Left ventricle myocardium superior (tissue), 1 donor: Measurements from ENCODE around the gene ABCC6. TPM values are rescaled to one million over a fixed set of nuclear protein-coding genes. Genes with fewer than 3 reads are reported as not detected.
"Not testable (repeated sequence)": the region's sequence is repeated elsewhere in the genome, so short reads cannot be mapped to it uniquely, and the experiment has no call there.

Experiments
- ATAC-seq: fragments of 200-7000 bp; cut with Tn5 transposase; one replicate; pipeline ENCODE4 v1.9.1; 2020; ENCODE audit warnings: mild to moderate bottlenecking, moderate library complexity
- DNase-seq: peaks from one replicate; pipeline ENCODE4 v3.0.0-alpha.2; 2020
- intact Hi-C: fragments of 100-400 bp; cut with micrococcal nuclease; formaldehyde crosslinking; loops from one replicate; pipeline ENCODE4 v1.11.0; 2022
- long read RNA-seq: library from polyadenylated mRNA; unstranded; transcript quantifications from one replicate; pipeline ENCODE4 v2.0.0, GENCODE V29; 2021
- total RNA-seq: library from RNA; stranded (reverse); fragmentation: NEBNext Ultra II Directional; extraction: Animal tissue kit (Norgen Biotek cat#: 25700); gene quantifications from one replicate; pipeline ENCODE4 v1.2.1, GENCODE V29; 2021
- donor health status: DM: no; HTN: yes; CAD: no; lungs with severe emphysema.

ABCC6 gene
- total RNA-seq, result 2.1 TPM
- long read RNA-seq, full-length matches to known transcripts, result 2 of 3 reads
- long read RNA-seq, partial matches to known transcripts, result 0 of 3 reads
- long read RNA-seq, other reads (novel, unspliced or antisense), result 1 of 3 reads

GRCh38 chr16:16222850-16223661 lies at the start of gene ABCC6:
Gene ABCC6, minus strand, starts transcription at chr16:16223494. Its CDS starts 60 bp downstream, at chr16:16223434.
- ATAC-seq, result peak; percentile 96
- intact Hi-C loops, DNase-seq: not testable (repeated sequence)

DNA sequence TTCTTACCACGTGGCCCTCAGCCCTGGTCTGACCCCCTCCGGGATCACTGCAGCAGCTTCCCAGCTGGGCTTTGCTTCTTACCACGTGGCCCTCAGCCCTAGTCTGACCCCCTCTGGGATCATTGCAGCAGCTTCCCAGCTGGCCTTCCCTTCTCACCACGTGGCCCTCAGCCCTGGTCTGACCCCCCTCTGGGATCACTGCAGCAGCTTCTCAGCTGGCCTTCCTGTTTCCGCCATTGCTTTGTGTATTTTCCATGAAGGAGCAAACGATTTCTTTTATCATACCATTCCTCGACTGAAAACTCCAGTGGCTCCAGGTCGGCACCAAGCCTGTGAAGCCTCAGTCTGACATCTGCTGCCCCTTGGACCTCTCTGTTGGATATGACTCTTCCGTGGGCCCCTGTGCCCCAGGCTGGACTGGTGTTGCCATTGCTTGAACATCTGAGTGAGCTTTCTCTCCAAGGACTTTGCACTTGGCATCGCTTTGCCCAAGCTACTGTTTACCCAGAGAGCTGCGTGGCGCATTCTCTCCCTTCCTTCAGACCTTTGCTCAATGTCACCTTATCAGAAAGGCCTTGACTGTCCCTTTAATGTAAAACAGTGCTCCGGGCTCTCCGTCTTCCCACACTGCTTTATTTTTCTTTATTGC lies 49.4 kb upstream of the ABCC6 start:
- intact Hi-C loops, DNase-seq: not testable (repeated sequence)
- peak; percentile 81 for ATAC-seq

DNA sequence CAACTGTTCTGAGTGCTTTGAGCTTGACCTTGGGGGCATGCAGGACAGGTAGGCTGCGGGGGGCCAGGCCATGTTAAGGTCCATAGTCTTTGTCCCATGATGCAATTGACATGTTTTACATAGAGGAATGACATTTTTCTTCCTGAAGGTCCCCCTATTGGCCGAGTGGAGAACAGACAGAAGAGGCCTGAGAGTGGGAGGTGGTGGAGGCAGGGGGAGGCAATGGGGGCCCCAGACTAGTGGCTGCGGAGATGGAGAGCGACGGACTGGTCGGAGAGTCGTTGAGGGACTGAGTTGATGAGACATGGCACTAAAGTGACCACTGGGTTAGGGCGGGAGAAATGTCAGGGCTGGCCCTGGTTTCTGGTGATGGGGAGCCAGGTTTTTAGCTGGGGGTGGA lies 48.4 kb upstream of the ABCC6 start:
- ATAC-seq, DNase-seq, intact Hi-C loops: not testable (repeated sequence)

- DNase-seq, ATAC-seq, intact Hi-C loops: not testable (repeated sequence)
Observed at GRCh38 chr16:16268185-16268808, 45.0 kb upstream of the ABCC6 start.

GRCh38 chr16:16267708-16268107 lies 44.4 kb upstream of the ABCC6 start:
- ATAC-seq, intact Hi-C loops, DNase-seq: not testable (repeated sequence)

GRCh38 chr16:16265044-16265443 lies 41.8 kb upstream of the ABCC6 start:
- DNase-seq, intact Hi-C loops, ATAC-seq: not testable (repeated sequence)

GRCh38 chr16:16263947-16264346 lies 40.7 kb upstream of the ABCC6 start:
- DNase-seq, ATAC-seq, intact Hi-C loops: not testable (repeated sequence)

DNA sequence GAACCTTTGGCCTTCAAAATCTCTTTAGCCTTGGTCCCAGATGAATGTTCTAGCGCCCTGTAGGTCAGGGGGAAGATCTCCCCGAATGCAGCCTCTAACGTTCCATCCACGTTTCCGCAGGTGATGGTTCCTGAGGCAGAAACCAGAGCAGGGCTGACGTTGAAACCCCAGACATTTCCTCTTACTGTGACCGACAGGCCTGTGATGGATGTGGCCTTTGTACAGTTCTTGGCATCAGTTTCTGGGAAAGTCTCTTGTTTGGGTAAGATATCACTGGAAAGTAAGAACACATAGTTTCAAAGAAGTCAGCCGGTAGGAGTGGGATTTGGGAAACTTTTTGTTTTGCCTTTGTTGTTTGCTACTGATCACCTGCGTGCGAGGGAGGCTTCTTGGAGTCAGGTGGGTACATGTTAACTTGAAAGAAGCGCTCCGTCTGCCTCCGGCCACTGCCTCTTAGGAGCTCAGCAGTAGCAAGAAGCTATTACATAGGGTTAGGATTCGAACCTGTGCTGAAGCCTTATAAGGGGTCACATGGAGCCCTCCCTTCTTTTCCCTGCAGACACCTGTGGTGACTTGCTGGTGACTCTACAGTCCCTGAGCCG lies 39.8 kb upstream of the ABCC6 start:
- DNase-seq, ATAC-seq, intact Hi-C loops: not testable (repeated sequence)

DNA sequence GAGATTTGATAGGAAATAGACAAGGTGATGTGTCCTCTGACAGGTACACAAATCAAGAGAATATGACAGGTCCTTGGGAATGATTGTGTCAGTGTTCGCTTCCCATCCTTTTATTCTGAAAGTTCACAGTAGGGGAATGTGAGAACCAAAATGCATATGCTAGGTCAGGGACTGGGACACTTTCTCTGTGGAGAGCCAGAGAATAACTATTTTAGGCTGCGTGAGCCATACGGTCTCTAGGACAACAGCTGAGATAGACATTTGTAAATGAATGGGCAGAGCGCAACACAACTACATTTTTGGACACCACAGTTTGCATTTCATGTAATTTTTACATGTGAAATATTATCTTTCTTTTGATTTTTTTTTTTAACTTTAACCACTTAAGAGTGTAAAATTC lies 36.7 kb upstream of the ABCC6 start:
- intact Hi-C loops, DNase-seq: not testable (repeated sequence)
- ATAC-seq, result peak; percentile 77

- intact Hi-C loops, result not testable (repeated sequence)
- DNase-seq, result peak; percentile 44
- peak; percentile 93 for ATAC-seq
Observed at GRCh38 chr16:16258822-16259221, 35.5 kb upstream of the ABCC6 start.

GRCh38 chr16:16257301-16257923 lies 34.1 kb upstream of the ABCC6 start:
- ATAC-seq, intact Hi-C loops: not testable (repeated sequence)

GRCh38 chr16:16252377-16252776 lies 29.1 kb upstream of the ABCC6 start:
- DNase-seq, intact Hi-C loops, ATAC-seq: not testable (repeated sequence)

More at GRCh38 chr16:16257301-16257923, 34.1 kb upstream of the ABCC6 start:
- not testable (repeated sequence) for DNase-seq

DNA sequence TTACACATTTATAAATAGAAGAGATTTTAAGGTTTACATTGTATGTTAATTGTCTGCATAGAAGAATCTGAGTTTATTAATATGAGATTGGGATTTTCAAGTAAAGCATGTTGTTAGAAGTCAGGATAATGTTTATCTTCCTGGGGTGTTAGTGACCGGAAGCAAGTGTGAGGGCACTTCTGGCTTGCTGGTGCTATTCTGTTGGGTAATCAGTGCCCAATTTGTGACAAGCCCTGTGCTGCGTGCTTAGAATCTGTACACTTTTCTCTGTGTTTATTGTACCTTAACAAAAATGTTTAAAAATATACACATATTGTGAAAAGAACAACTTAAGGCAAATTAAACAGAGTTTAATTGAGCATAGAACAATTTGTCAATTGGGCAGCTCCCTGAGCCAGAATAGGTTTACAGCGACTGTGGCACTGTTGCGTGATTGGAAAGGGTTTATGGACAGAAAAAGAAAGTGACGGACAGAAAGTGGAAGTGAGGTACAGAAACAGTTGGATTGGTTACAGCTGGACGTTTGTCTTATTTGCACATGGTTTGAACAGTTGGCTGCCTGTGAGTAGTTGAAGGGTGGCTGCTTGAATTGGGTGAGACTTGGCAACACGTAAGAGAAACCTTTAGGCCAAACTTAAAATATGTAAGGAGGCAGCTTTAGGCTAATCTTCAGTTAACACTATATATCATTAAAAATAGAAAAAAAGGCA lies 26.5 kb upstream of the ABCC6 start:
- peak; percentile 77 for ATAC-seq
- intact Hi-C loops, DNase-seq: not testable (repeated sequence)

GRCh38 chr16:16247439-16247838 lies 24.1 kb upstream of the ABCC6 start:
- ATAC-seq, DNase-seq, intact Hi-C loops: not testable (repeated sequence)

DNA sequence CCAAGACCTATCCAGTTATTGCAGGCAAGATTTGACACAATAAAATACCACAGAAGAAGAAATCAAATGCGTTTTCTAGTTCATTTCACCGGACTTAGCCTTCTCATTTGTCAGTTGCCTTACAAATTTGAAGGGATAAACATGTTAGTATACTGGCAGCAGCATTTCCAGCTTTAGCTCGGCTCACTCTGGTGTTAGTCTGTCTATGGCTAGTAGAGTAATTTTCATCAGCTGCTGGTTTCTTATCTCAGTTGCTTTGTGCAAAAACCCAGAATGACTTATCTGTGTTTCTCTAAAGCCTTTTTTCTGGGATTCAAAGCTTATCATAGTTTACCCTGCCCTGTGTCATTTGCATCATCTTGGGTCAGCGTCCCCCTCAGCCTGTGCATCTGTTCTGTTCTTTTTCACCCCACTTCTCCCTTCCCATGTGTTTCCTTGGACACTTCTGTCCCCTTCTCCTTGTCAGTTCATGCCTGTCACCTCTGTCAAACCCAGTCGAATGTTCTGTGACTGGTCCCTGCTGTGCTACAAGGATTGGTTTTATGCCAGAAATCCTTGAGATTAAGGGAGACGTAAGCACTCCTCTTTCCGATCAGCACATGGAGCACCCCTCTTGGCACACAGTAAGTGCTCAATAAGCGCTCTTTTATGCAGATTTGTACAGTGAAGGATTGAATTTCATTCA lies 23.4 kb upstream of the ABCC6 start:
- DNase-seq, intact Hi-C loops: not testable (repeated sequence)
- ATAC-seq, result peak; percentile 72

GRCh38 chr16:16243886-16244285 lies 20.6 kb upstream of the ABCC6 start:
- ATAC-seq, DNase-seq, intact Hi-C loops: not testable (repeated sequence)

DNA sequence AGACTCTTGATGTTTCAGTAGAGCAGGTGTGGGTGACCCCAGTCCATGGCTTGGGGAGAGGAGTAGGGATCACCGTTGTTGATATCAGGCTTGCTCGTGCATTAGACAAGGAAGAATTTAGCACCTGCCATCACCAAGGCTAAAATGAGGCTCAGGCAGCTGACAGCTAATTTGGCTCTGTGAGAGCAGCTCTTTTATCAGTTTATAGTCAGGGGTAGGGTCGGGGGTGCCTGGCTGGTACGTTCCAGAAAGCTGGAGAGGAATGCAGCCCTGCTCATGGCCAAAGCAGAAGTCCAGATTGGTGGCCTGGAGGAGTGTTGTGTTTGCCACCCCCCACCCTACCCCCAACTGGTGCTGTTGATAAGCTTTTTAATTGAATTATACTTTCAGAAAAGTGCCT lies 17.4 kb upstream of the ABCC6 start:
- intact Hi-C loops, result not testable (repeated sequence)
- peak; percentile 40 for DNase-seq
- peak; percentile 81 for ATAC-seq
